ENCODE measurements around the gene ACVR2A.

Gene ACVR2A

GRCh38 chr2:147916067-147916466, 71.2 kb downstream of the ACVR2A start:
- no peak overlapping the region for H3K4me3 Mint-ChIP-seq
- H3K27me3 Mint-ChIP-seq: peaks cover 0 to 39% of the 10 kb centered on the region in 2 donors
- H3K4me1 Mint-ChIP-seq (ENCODE audit: low read depth in 2 of 2): no peaks in the 10 kb centered on the region
- H3K9me3 Mint-ChIP-seq: no peaks in the 10 kb centered on the region
- DNase-seq: no peak
- no peak overlapping the region for H3K27ac Mint-ChIP-seq
- no peak for ATAC-seq (replicated peaks)
- H3K36me3 Mint-ChIP-seq (ENCODE audit: insufficient read depth): peaks cover 2% of the 10 kb centered on the region

- no peak overlapping the region for H3K4me3 Mint-ChIP-seq
- no peak overlapping the region for H3K27ac Mint-ChIP-seq
- ATAC-seq (replicated peaks) (no peak), DNase-seq (no peak)
- H3K4me1 Mint-ChIP-seq (ENCODE audit: low read depth in 2 of 2): no peaks in the 10 kb centered on the region
- peaks cover 0 to 42% of the 10 kb centered on the region in 2 donors for H3K27me3 Mint-ChIP-seq
- H3K36me3 Mint-ChIP-seq (ENCODE audit: insufficient read depth): peaks cover 2% of the 10 kb centered on the region
- no peaks in the 10 kb centered on the region for H3K9me3 Mint-ChIP-seq
Observed at GRCh38 chr2:147916723-147917122, 71.9 kb downstream of the ACVR2A start.

- no peaks in the 10 kb centered on the region for H3K4me1 Mint-ChIP-seq (ENCODE audit: low read depth in 2 of 2)
- peaks cover 0 to 42% of the 10 kb centered on the region in 2 donors for H3K27me3 Mint-ChIP-seq
- H3K27ac Mint-ChIP-seq: no peak overlapping the region
- DNase-seq (no peak), ATAC-seq (replicated peaks) (no peak)
- H3K4me3 Mint-ChIP-seq: no peak overlapping the region
- H3K36me3 Mint-ChIP-seq (ENCODE audit: insufficient read depth): peaks cover 2% of the 10 kb centered on the region
- H3K9me3 Mint-ChIP-seq: no peaks in the 10 kb centered on the region
Observed at GRCh38 chr2:147917161-147917560, 72.3 kb downstream of the ACVR2A start.

- Mint-ChIP-seq H3K4me3 (no peak overlapping the region), H3K27me3 (peaks cover 0 to 15% of the 10 kb centered on the region in 2 donors), H3K36me3 (ENCODE audit: insufficient read depth) (peaks cover 7% of the 10 kb centered on the region), H3K9me3 (no peaks in the 10 kb centered on the region), H3K27ac (no peak overlapping the region), H3K4me1 (ENCODE audit: low read depth in 2 of 2) (peaks cover 0 to 4% of the 10 kb centered on the region in 2 donors)
- DNase-seq: no peak
- no peak for ATAC-seq (replicated peaks)
Observed at GRCh38 chr2:147923846-147924245, 79.0 kb downstream of the ACVR2A start.

- H3K4me3 Mint-ChIP-seq: no peak overlapping the region
- peaks cover 0 to 7% of the 10 kb centered on the region in 2 donors for H3K27me3 Mint-ChIP-seq
- no peak for DNase-seq
- no peak overlapping the region for H3K27ac Mint-ChIP-seq
- peaks cover 7% of the 10 kb centered on the region for H3K36me3 Mint-ChIP-seq (ENCODE audit: insufficient read depth)
- H3K9me3 Mint-ChIP-seq: no peaks in the 10 kb centered on the region
- peaks cover 0 to 4% of the 10 kb centered on the region in 2 donors for H3K4me1 Mint-ChIP-seq (ENCODE audit: low read depth in 2 of 2)
- no peak for ATAC-seq (replicated peaks)
Observed at GRCh38 chr2:147924647-147925046, 79.8 kb downstream of the ACVR2A start.

- peaks cover 4% of the 10 kb centered on the region for H3K36me3 Mint-ChIP-seq (ENCODE audit: insufficient read depth)
- H3K9me3 Mint-ChIP-seq: no peaks in the 10 kb centered on the region
- H3K27me3 Mint-ChIP-seq: peaks cover 0 to 4% of the 10 kb centered on the region in 2 donors
- no peak for DNase-seq
- H3K4me3 Mint-ChIP-seq: no peak overlapping the region
- H3K27ac Mint-ChIP-seq: peak overlapping the region in 1 of 2 donors; percentile 32
- ATAC-seq (replicated peaks): no peak
- H3K4me1 Mint-ChIP-seq (ENCODE audit: low read depth in 2 of 2): peaks cover 0 to 4% of the 10 kb centered on the region in 2 donors
Observed at GRCh38 chr2:147925886-147926285, 81.1 kb downstream of the ACVR2A start.

- Mint-ChIP-seq H3K27ac (no peak overlapping the region), H3K4me1 (ENCODE audit: low read depth in 2 of 2) (peaks cover 0 to 4% of the 10 kb centered on the region in 2 donors), H3K4me3 (no peak overlapping the region), H3K27me3 (no peaks in the 10 kb centered on the region), H3K9me3 (no peaks in the 10 kb centered on the region), H3K36me3 (ENCODE audit: insufficient read depth) (peaks cover 4% of the 10 kb centered on the region)
- no peak for ATAC-seq (replicated peaks)
- no peak for DNase-seq
Observed at GRCh38 chr2:147927053-147927588, 82.3 kb downstream of the ACVR2A start.

GRCh38 chr2:147933931-147934330, 89.1 kb downstream of the ACVR2A start:
- Mint-ChIP-seq H3K27me3 (no peaks in the 10 kb centered on the region), H3K4me1 (ENCODE audit: low read depth in 2 of 2) (no peaks in the 10 kb centered on the region), H3K4me3 (no peak overlapping the region), H3K9me3 (no peaks in the 10 kb centered on the region), H3K27ac (no peak overlapping the region), H3K36me3 (ENCODE audit: insufficient read depth) (peaks cover 25% of the 10 kb centered on the region)
- ATAC-seq (replicated peaks) (no peak), DNase-seq (no peak)

GRCh38 chr2:147934881-147935620, 90.2 kb downstream of the ACVR2A start:
- no peak overlapping the region for H3K4me3 Mint-ChIP-seq
- H3K27me3 Mint-ChIP-seq: no peaks in the 10 kb centered on the region
- ATAC-seq (replicated peaks): no peak
- peaks cover 28% of the 10 kb centered on the region for H3K36me3 Mint-ChIP-seq (ENCODE audit: insufficient read depth)
- H3K27ac Mint-ChIP-seq: no peak overlapping the region
- H3K9me3 Mint-ChIP-seq: no peaks in the 10 kb centered on the region
- no peak for DNase-seq
- H3K4me1 Mint-ChIP-seq (ENCODE audit: low read depth in 2 of 2): no peaks in the 10 kb centered on the region

GRCh38 chr2:147937744-147938349, 93.0 kb downstream of the ACVR2A start:
- Mint-ChIP-seq H3K4me1 (ENCODE audit: low read depth in 2 of 2) (no peaks in the 10 kb centered on the region), H3K27me3 (no peaks in the 10 kb centered on the region), H3K4me3 (no peak overlapping the region), H3K27ac (peak overlapping the region in 1 of 2 donors; percentile 1), H3K9me3 (no peaks in the 10 kb centered on the region), H3K36me3 (ENCODE audit: insufficient read depth) (peaks cover 31% of the 10 kb centered on the region)
- ATAC-seq (replicated peaks): peak; percentile 51
- no peak for DNase-seq

GRCh38 chr2:147939313-147939712, 94.5 kb downstream of the ACVR2A start:
- Mint-ChIP-seq H3K36me3 (ENCODE audit: insufficient read depth) (peaks cover 31% of the 10 kb centered on the region), H3K27ac (peak overlapping the region in 1 of 2 donors; percentile 55), H3K9me3 (no peaks in the 10 kb centered on the region), H3K4me3 (no peak overlapping the region), H3K4me1 (ENCODE audit: low read depth in 2 of 2) (no peaks in the 10 kb centered on the region), H3K27me3 (no peaks in the 10 kb centered on the region)
- DNase-seq (no peak), ATAC-seq (replicated peaks) (no peak)

GRCh38 chr2:147945660-147946059, 100.8 kb downstream of the ACVR2A start:
- ATAC-seq (replicated peaks) (no peak), DNase-seq (no peak)
- Mint-ChIP-seq H3K27ac (peak overlapping the region in 1 of 2 donors; percentile 48), H3K9me3 (no peaks in the 10 kb centered on the region), H3K4me3 (no peak overlapping the region), H3K4me1 (ENCODE audit: low read depth in 2 of 2) (no peaks in the 10 kb centered on the region), H3K36me3 (ENCODE audit: insufficient read depth) (peaks cover 17% of the 10 kb centered on the region), H3K27me3 (no peaks in the 10 kb centered on the region)

- Mint-ChIP-seq H3K27me3 (no peaks in the 10 kb centered on the region), H3K9me3 (no peaks in the 10 kb centered on the region), H3K4me3 (no peak overlapping the region), H3K27ac (no peak overlapping the region), H3K36me3 (ENCODE audit: insufficient read depth) (peaks cover 30% of the 10 kb centered on the region), H3K4me1 (ENCODE audit: low read depth in 2 of 2) (no peaks in the 10 kb centered on the region)
- ATAC-seq (replicated peaks): no peak
- no peak for DNase-seq
Observed at GRCh38 chr2:147952118-147952517, 107.3 kb downstream of the ACVR2A start.

GRCh38 chr2:147968571-147968970, 123.7 kb downstream of the ACVR2A start:
- Mint-ChIP-seq H3K36me3 (ENCODE audit: insufficient read depth) (peaks cover 11% of the 10 kb centered on the region), H3K4me1 (ENCODE audit: low read depth in 2 of 2) (peaks cover 0 to 10% of the 10 kb centered on the region in 2 donors), H3K9me3 (peaks cover 3 to 7% of the 10 kb centered on the region in 2 donors), H3K27me3 (no peaks in the 10 kb centered on the region), H3K27ac (no peak overlapping the region), H3K4me3 (no peak overlapping the region)
- no peak for ATAC-seq (replicated peaks)
- DNase-seq: no peak

All from effector memory CD8-positive, alpha-beta T cell (primary cell).